HepG2 (cell line): ENCODE measurements around the gene SLCO2B1. TPM values are rescaled to one million over a fixed set of nuclear protein-coding genes. Genes with fewer than 3 reads are reported as not detected.
A peak's percentile ranks its signal among the peaks of the same experiment; 100 is the strongest.

Experiments used
- AKNA ChIP-seq: sonication (generic); formaldehyde crosslinking; IDR thresholded peaks from 2 replicates; pipeline ENCODE4 v1.4.0; 2020; ENCODE audit warnings: missing genetic modification reagents, borderline replicate concordance
- CBX5 ChIP-seq: sonication (generic); formaldehyde crosslinking; IDR thresholded peaks from 2 replicates; pipeline ENCODE4 v1.4.0; 2020; ENCODE audit warnings: missing genetic modification reagents, borderline replicate concordance
- HMGA1 ChIP-seq: sonication (generic); formaldehyde crosslinking; conservative IDR thresholded peaks from 2 replicates; pipeline ENCODE4 v1.4.0; 2020; ENCODE audit warnings: missing genetic modification reagents
- IKZF4 ChIP-seq: sonication (generic); formaldehyde crosslinking; IDR thresholded peaks from 2 replicates; pipeline ENCODE4 v1.5.1; 2020; ENCODE audit warnings: borderline replicate concordance, mild to moderate bottlenecking, low read depth, missing genetic modification reagents; ENCODE audit errors: not compliant biosample characterization
- PRPF4 ChIP-seq: fragments of 200-400 bp; formaldehyde crosslinking; IDR thresholded peaks from 2 replicates; pipeline ENCODE4 v1.6.1; 2016; ENCODE audit warnings: low read length, low read depth; ENCODE audit not compliant: poor library complexity, severe bottlenecking
- TEAD3 ChIP-seq: optimal IDR thresholded peaks from 2 replicates; pipeline ENCODE3; 2016; ENCODE audit warnings: borderline replicate concordance
- YEATS4 ChIP-seq: sonication (generic); formaldehyde crosslinking; IDR thresholded peaks from 2 replicates; pipeline ENCODE4 v1.4.0; 2020; ENCODE audit warnings: missing genetic modification reagents, borderline replicate concordance
- ZIK1 ChIP-seq: sonication (generic); formaldehyde crosslinking; IDR thresholded peaks from 2 replicates; pipeline ENCODE4 v1.5.0; 2020; ENCODE audit warnings: mild to moderate bottlenecking, low read depth, missing genetic modification reagents, borderline replicate concordance
- ZNF280D ChIP-seq: sonication (generic); formaldehyde crosslinking; IDR thresholded peaks from 2 replicates; pipeline ENCODE4 v1.5.1; 2020; ENCODE audit warnings: mild to moderate bottlenecking, missing genetic modification reagents
- ZNF281 ChIP-seq: sonication (generic); formaldehyde crosslinking; IDR thresholded peaks from 2 replicates; pipeline ENCODE4 v1.4.0; 2020; ENCODE audit warnings: missing genetic modification reagents, borderline replicate concordance
- ZNF546 ChIP-seq: sonication (generic); formaldehyde crosslinking; conservative IDR thresholded peaks from 2 replicates; pipeline ENCODE4 v1.8.1; 2023; ENCODE audit warnings: mild to moderate bottlenecking, missing genetic modification reagents
- ZNF629 ChIP-seq: sonication (generic); formaldehyde crosslinking; conservative IDR thresholded peaks from 2 replicates; pipeline ENCODE4 v1.5.0; 2020; ENCODE audit warnings: missing genetic modification reagents
- ZNF703 ChIP-seq: sonication (generic); formaldehyde crosslinking; IDR thresholded peaks from 2 replicates; pipeline ENCODE4 v1.5.1; 2020; ENCODE audit warnings: missing genetic modification reagents, mild to moderate bottlenecking, moderate library complexity, borderline replicate concordance
- ZNF766 ChIP-seq: sonication (generic); formaldehyde crosslinking; IDR thresholded peaks from 2 replicates; pipeline ENCODE4 v1.5.0; 2020; ENCODE audit warnings: missing genetic modification reagents, borderline replicate concordance
- ZNF784 ChIP-seq: sonication (generic); formaldehyde crosslinking; IDR thresholded peaks from 2 replicates; pipeline ENCODE4 v1.5.1; 2020; ENCODE audit warnings: missing genetic modification reagents, mild to moderate bottlenecking, borderline replicate concordance
- polyA plus RNA-seq, 8 experiments: library from polyadenylated mRNA; depleted of rRNA in 3 of 8; stranded (reverse) in 7 of 8; unstranded in 1 of 8; fragments of >200 nt; fragmentation: Illumina TruSeq in 4 of 8; extraction: Trizol in 4 of 8; gene quantifications; 2 replicates each; pipeline versions ENCODE4 v1.2.1 to v1.2.3, GENCODE V29; 2011 to 2016; ENCODE audit warnings: low read depth in 4 of 8, missing spikeins in 1 of 8, mixed read lengths in 1 of 8; ENCODE audit not compliant: insufficient read depth in 1 of 8
- total RNA-seq, 5 experiments: library from RNA; depleted of rRNA; stranded (reverse); fragments of >200 nt; fragmentation: Illumina TruSeq; extraction: Trizol; gene quantifications; 2 replicates each; pipeline ENCODE4 v1.2.3, GENCODE V29; 2016; ENCODE audit warnings: low read depth in 1 of 5

Gene SLCO2B1
- total and polyA plus RNA-seq, 2 of the 13 experiments (the other 11 are each of a cell fraction or from before 2014, with no cell fraction given), result 15.3 to 19.8 TPM

GRCh38 chr11:75159151-75159953, 8.4 kb downstream of the SLCO2B1 start (continued):
- TF ChIP-seq ZNF281 (CRISPR knock-in tag) (peak; percentile 64; the same call in 1 of the 2 replicates), ZNF703 (no peak), TEAD3 (CRISPR knock-in tag) (peak; percentile 95), IKZF4 (CRISPR knock-in tag) (no peak), YEATS4 (CRISPR knock-in tag) (no peak; the same call in 1 of the 2 replicates), ZNF629 (CRISPR knock-in tag) (0 out of 2 replicates have a peak, but pooled peaks have one; percentile 12), ZNF784 (CRISPR knock-in tag) (0 out of 2 replicates have a peak, but pooled peaks have one; percentile 60), CBX5 (CRISPR knock-in tag) (peak; percentile 35; the same call in 1 of the 2 replicates), AKNA (no peak), ZNF280D (peak; percentile 88), PRPF4 (no peak), ZNF766 (no peak), ZNF546 (CRISPR knock-in tag) (no peak), ZIK1 (CRISPR knock-in tag) (no peak), HMGA1 (CRISPR knock-in tag) (no peak)
